ENCODE data around the gene BEST2.
A peak's percentile ranks its signal among the peaks of the same experiment; 100 is the strongest.

BEST2 gene

GRCh38 chr19:12801466-12802266 lies 50.1 kb downstream of the BEST2 start, which contains the start of the genes PRDX2 and THSD8:
Gene PRDX2, minus strand, starts transcription at chr19:12801800. Its CDS starts 539 bp downstream, at chr19:12801261.
Gene THSD8, plus strand, starts transcription at chr19:12802069. Its CDS starts 3 bp downstream, at chr19:12802072.
- peak; percentile 34 for DNase-seq

GRCh38 chr19:12802267-12803106 lies 50.9 kb downstream of the BEST2 start:
- DNase-seq, result no peak

GRCh38 chr19:12804051-12804450 lies 52.5 kb downstream of the BEST2 start:
- DNase-seq, result no peak

- peak; percentile 63 for DNase-seq
These were observed 54.9 kb downstream of the BEST2 start, which contains the start of gene RNASEH2A for GRCh38 chr19:12806242-12807081. Gene RNASEH2A, plus strand, starts transcription at chr19:12806584. Its CDS starts 90 bp downstream, at chr19:12806674.

Measured in NCI-H2227 treated with DMSO at 0.1 percent for 48 hours (cell line).